GM19467 (cell line): ENCODE results near the gene ABI3BP.
"Not testable (repeated sequence)": the region's sequence is repeated elsewhere in the genome, so short reads cannot be mapped to it uniquely, and the experiment has no call there.

ENCODE experiments used
- ATAC-seq: cut with Tn5 transposase; IDR thresholded peaks from one replicate; pipeline ENCODE4 v1.9.1; 2021; ENCODE audit warnings: mild to moderate bottlenecking, moderate library complexity; ENCODE audit not compliant: unreplicated experiment

The ABI3BP gene

GRCh38 chr3:100946096-100946495 is 47.1 kb downstream of the ABI3BP start:
- ATAC-seq, result not testable (repeated sequence)

- ATAC-seq, result no peak
Observed at GRCh38 chr3:100941451-100941850, 51.8 kb downstream of the ABI3BP start.

GRCh38 chr3:100941041-100941440 is 52.2 kb downstream of the ABI3BP start:
- no peak for ATAC-seq

- no peak for ATAC-seq
Observed at GRCh38 chr3:100936931-100937330, 56.3 kb downstream of the ABI3BP start.

GRCh38 chr3:100932491-100932890 is 60.7 kb downstream of the ABI3BP start:
- no peak for ATAC-seq

- no peak for ATAC-seq
Observed at GRCh38 chr3:100928638-100929428, 64.4 kb downstream of the ABI3BP start.

GRCh38 chr3:100927775-100928174 is 65.4 kb downstream of the ABI3BP start:
- no peak for ATAC-seq

GRCh38 chr3:100915706-100916495 is 77.3 kb downstream of the ABI3BP start:
- no peak for ATAC-seq

GRCh38 chr3:100913870-100914648 is 79.2 kb downstream of the ABI3BP start:
- ATAC-seq, result no peak

- ATAC-seq, result no peak
Observed at GRCh38 chr3:100912976-100913545, 80.2 kb downstream of the ABI3BP start.

GRCh38 chr3:100912571-100912970 is 80.7 kb downstream of the ABI3BP start:
- no peak for ATAC-seq

- no peak for ATAC-seq
Observed at GRCh38 chr3:100911956-100912355, 81.3 kb downstream of the ABI3BP start.

GRCh38 chr3:100910986-100911385 is 82.2 kb downstream of the ABI3BP start:
- ATAC-seq, result no peak

- no peak for ATAC-seq
Observed at GRCh38 chr3:100902572-100902971, 90.6 kb downstream of the ABI3BP start.

GRCh38 chr3:100900671-100901335 is 92.4 kb downstream of the ABI3BP start:
- ATAC-seq, result no peak

GRCh38 chr3:100899440-100900091 is 93.7 kb downstream of the ABI3BP start:
- peak; percentile 85 for ATAC-seq

GRCh38 chr3:100898681-100899080 is 94.5 kb downstream of the ABI3BP start:
- ATAC-seq, result no peak

GRCh38 chr3:100896994-100897393 is 96.2 kb downstream of the ABI3BP start:
- no peak for ATAC-seq

- no peak for ATAC-seq
Observed at GRCh38 chr3:100893590-100893989, 99.6 kb downstream of the ABI3BP start.

GRCh38 chr3:100893108-100893507 is 100.1 kb downstream of the ABI3BP start:
- ATAC-seq, result no peak
